Testis (tissue), 3 donors: Measurements from ENCODE around the gene SEMA5A. TPM values are rescaled to one million over a fixed set of nuclear protein-coding genes. Genes with fewer than 3 reads are reported as not detected.

Experiments used
- DNase-seq: peaks from one replicate; pipeline ENCODE4 v3.0.0-alpha.2; 2019
- H3K27ac ChIP-seq, 2 donors: fragments of 200-600 bp; sonication (generic); one replicate each; pipeline ENCODE4 v1.5.1; 2019
- H3K27me3 ChIP-seq: fragments of 200-600 bp; sonication (generic); one replicate; pipeline ENCODE4 v1.5.1; 2019
- H3K36me3 ChIP-seq: fragments of 200-600 bp; sonication (generic); one replicate; pipeline ENCODE4 v1.5.1; 2017; ENCODE audit warnings: low read depth; ENCODE audit errors: missing control alignments
- H3K4me1 ChIP-seq: fragments of 200-600 bp; sonication (generic); one replicate; pipeline ENCODE4 v1.5.1; 2019
- H3K4me3 ChIP-seq, 2 donors: fragments of 200-600 bp; sonication (generic); one replicate each; pipeline ENCODE4 v1.5.1; 2017 to 2019
- H3K9me3 ChIP-seq: fragments of 200-600 bp; sonication (generic); one replicate; pipeline ENCODE4 v1.5.1; 2017
- CTCF ChIP-seq, 3 experiments: fragments of 450-650 bp in 2 of 3; fragments of 200-600 bp in 1 of 3; sonication (generic) in 1 of 3; IDR thresholded peaks; one replicate each; pipeline ENCODE4 v1.5.1; 2016 to 2019; ENCODE audit warnings: antibody characterized with exemption in 3 of 3, mild to moderate bottlenecking in 2 of 3, moderate library complexity in 1 of 3
- POLR2A ChIP-seq: fragments of 450-650 bp; IDR thresholded peaks from one replicate; pipeline ENCODE4 v1.6.1; 2017; ENCODE audit warnings: antibody characterized with exemption, mild to moderate bottlenecking, moderate library complexity
- WGBS, 2 donors: methylation state at CpG; one replicate each; pipeline ENCODE4 v1.1.5; 2018; 5-methylcytosine and 5-hydroxymethylcytosine counted together
- intact Hi-C: fragments of 100-400 bp; cut with DNase I; formaldehyde crosslinking; loops from one replicate; pipeline ENCODE4 v1.15.1; 2023; ENCODE audit warnings: low total_unique reads
- polyA plus RNA-seq: library from polyadenylated mRNA; stranded (reverse); fragments of 350-450 nt; fragmentation: Illumina TruSeq; extraction: RNeasy Lipid Tissue Mini Kit (QIAGEN cat#74804); gene quantifications from one replicate; pipeline ENCODE4 v1.2.3, GENCODE V29; 2014; ENCODE audit warnings: low read depth, low replicate concordance; ENCODE audit not compliant: insufficient read depth
- total RNA-seq, 2 donors: library from RNA; depleted of rRNA; stranded (reverse); fragments of >200 nt; gene quantifications; one replicate each; pipeline ENCODE4 v1.2.3, GENCODE V29; 2016

SEMA5A gene
- total and polyA plus RNA-seq, 3 donors from 2014 or later: 3.4 to 12.8 (median 5.4) TPM

- no peak for TF ChIP-seq POLR2A
- TF ChIP-seq CTCF (IDR thresholded peaks at IDR 0.05): no peak
- Histone ChIP-seq H3K27ac (no peak overlapping the region), H3K36me3 (no peaks in the 10 kb centered on the region), H3K27me3 (no peaks in the 10 kb centered on the region), H3K9me3 (no peaks in the 10 kb centered on the region), H3K4me3 (no peak overlapping the region), H3K4me1 (no peaks in the 10 kb centered on the region)
- DNase-seq: no peak
- WGBS, 2 donors: 94 to 95% methylated on average over 4 of the region's 4 CpGs
- intact Hi-C loops: no loop called here
Measured at GRCh38 chr5:9451037-9451436, 94.8 kb downstream of the SEMA5A start.

GRCh38 chr5:9447691-9448090, 98.2 kb downstream of the SEMA5A start:
- 89 to 95% methylated on average over 2 of the region's 2 CpGs for WGBS, 2 donors
- no peaks in the 10 kb centered on the region for H3K36me3 ChIP-seq
- no peaks in the 10 kb centered on the region for H3K4me1 ChIP-seq
- no peak overlapping the region for H3K27ac ChIP-seq
- H3K9me3 ChIP-seq: no peaks in the 10 kb centered on the region
- no peaks in the 10 kb centered on the region for H3K27me3 ChIP-seq
- no peak for DNase-seq
- intact Hi-C loops: no loop called here
- no peak for TF ChIP-seq CTCF (IDR thresholded peaks at IDR 0.05)
- no peak for TF ChIP-seq POLR2A
- H3K4me3 ChIP-seq: no peak overlapping the region

GRCh38 chr5:9445826-9446388, 100.0 kb downstream of the SEMA5A start:
- intact Hi-C loops: no loop called here
- no peak for DNase-seq
- no peaks in the 10 kb centered on the region for H3K36me3 ChIP-seq

GRCh38 chr5:9444346-9444745, 101.5 kb downstream of the SEMA5A start:
- Histone ChIP-seq H3K9me3 (no peaks in the 10 kb centered on the region), H3K27ac (no peak overlapping the region), H3K4me3 (no peak overlapping the region), H3K36me3 (no peaks in the 10 kb centered on the region), H3K4me1 (no peaks in the 10 kb centered on the region), H3K27me3 (no peaks in the 10 kb centered on the region)
- no peak for TF ChIP-seq POLR2A
- no peak for TF ChIP-seq CTCF (IDR thresholded peaks at IDR 0.05)
- 86 to 93% methylated on average over 3 of the region's 3 CpGs for WGBS, 2 donors
- DNase-seq: no peak
- intact Hi-C loops: no loop called here

More at GRCh38 chr5:9445826-9446388, 100.0 kb downstream of the SEMA5A start:
- Histone ChIP-seq H3K4me1 (no peaks in the 10 kb centered on the region), H3K27me3 (no peaks in the 10 kb centered on the region), H3K9me3 (no peaks in the 10 kb centered on the region), H3K4me3 (no peak overlapping the region), H3K27ac (no peak overlapping the region)
- WGBS, 2 donors: 51 to 88% methylated on average over 2 of the region's 2 CpGs
- TF ChIP-seq POLR2A (no peak), CTCF (IDR thresholded peaks at IDR 0.05) (no peak)

GRCh38 chr5:9441610-9442009, 104.3 kb downstream of the SEMA5A start:
- Histone ChIP-seq H3K4me1 (no peaks in the 10 kb centered on the region), H3K4me3 (no peak overlapping the region), H3K9me3 (no peaks in the 10 kb centered on the region), H3K36me3 (no peaks in the 10 kb centered on the region), H3K27me3 (no peaks in the 10 kb centered on the region), H3K27ac (no peak overlapping the region)
- DNase-seq: no peak
- WGBS, 2 donors: 79 to 90% methylated on average over 2 of the region's 2 CpGs
- intact Hi-C loops: no loop called here
- no peak for TF ChIP-seq POLR2A
- TF ChIP-seq CTCF (IDR thresholded peaks at IDR 0.05): no peak
